OCI-LY7 (cell line): ENCODE measurements around the gene MTOR.

Experiments used
- EZH2phosphoT487 ChIP-seq: fragments of 200-600 bp; sonication (generic); IDR thresholded peaks from 2 replicates; pipeline ENCODE4 v1.6.1; 2018; ENCODE audit warnings: low read depth, borderline replicate concordance, mild to moderate bottlenecking, mixed run types, antibody characterized with exemption, low read length, moderate library complexity, mixed read lengths
- TF ChIP-seq, protein P1 (sequence below): fragments of 200-600 bp; sonication (generic); conservative IDR thresholded peaks from 2 replicates; pipeline ENCODE4 v1.5.1; 2014; ENCODE audit warnings: mild to moderate bottlenecking, antibody characterized with exemption, low read length, moderate library complexity, mixed read lengths

DNA sequence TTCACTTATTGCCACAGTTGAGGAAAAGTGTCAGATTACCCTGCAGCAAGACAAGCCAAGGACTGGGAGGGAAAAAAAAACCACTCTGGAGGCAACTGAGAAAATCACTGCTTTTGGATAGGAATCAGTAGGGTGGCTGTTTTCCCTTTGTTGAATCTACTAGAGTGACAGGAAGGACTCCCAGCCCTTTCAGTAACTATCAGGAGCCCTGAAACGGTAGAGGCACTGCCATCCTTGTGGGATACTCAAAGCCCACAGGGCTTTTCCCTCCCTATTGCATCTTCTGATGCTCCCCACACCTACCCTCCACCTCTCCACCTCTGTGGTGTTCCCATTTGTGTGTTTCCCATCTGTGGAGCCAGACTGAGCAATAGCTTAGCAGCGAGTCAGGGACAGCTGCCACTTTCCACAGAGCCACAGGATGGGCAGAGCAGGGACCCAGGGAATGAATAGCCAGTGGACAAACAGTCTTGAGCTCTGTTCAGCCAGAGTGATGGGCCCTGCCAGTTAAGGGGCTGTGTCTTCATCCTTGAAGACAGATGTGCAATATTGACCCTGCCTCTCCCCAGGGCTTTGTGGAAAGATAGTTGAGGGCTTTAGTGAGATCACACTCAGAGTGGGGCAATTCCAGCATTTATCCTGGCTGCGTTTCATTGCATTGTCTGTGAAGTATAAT is 24.5 kb upstream of the MTOR start:
- no peak for TF ChIP-seq EZH2phosphoT487
- TF ChIP-seq, protein P1, sequence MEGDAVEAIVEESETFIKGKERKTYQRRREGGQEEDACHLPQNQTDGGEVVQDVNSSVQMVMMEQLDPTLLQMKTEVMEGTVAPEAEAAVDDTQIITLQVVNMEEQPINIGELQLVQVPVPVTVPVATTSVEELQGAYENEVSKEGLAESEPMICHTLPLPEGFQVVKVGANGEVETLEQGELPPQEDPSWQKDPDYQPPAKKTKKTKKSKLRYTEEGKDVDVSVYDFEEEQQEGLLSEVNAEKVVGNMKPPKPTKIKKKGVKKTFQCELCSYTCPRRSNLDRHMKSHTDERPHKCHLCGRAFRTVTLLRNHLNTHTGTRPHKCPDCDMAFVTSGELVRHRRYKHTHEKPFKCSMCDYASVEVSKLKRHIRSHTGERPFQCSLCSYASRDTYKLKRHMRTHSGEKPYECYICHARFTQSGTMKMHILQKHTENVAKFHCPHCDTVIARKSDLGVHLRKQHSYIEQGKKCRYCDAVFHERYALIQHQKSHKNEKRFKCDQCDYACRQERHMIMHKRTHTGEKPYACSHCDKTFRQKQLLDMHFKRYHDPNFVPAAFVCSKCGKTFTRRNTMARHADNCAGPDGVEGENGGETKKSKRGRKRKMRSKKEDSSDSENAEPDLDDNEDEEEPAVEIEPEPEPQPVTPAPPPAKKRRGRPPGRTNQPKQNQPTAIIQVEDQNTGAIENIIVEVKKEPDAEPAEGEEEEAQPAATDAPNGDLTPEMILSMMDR, result no peak
